Measurements from ENCODE around the gene PTPRN2.

GRCh38 chr7:158585721-158586498 is 1.7 kb downstream of the PTPRN2 start:
- TF ChIP-seq, protein P1, sequence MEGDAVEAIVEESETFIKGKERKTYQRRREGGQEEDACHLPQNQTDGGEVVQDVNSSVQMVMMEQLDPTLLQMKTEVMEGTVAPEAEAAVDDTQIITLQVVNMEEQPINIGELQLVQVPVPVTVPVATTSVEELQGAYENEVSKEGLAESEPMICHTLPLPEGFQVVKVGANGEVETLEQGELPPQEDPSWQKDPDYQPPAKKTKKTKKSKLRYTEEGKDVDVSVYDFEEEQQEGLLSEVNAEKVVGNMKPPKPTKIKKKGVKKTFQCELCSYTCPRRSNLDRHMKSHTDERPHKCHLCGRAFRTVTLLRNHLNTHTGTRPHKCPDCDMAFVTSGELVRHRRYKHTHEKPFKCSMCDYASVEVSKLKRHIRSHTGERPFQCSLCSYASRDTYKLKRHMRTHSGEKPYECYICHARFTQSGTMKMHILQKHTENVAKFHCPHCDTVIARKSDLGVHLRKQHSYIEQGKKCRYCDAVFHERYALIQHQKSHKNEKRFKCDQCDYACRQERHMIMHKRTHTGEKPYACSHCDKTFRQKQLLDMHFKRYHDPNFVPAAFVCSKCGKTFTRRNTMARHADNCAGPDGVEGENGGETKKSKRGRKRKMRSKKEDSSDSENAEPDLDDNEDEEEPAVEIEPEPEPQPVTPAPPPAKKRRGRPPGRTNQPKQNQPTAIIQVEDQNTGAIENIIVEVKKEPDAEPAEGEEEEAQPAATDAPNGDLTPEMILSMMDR (conservative IDR thresholded peaks at IDR 0.05) = no peak
- TF ChIP-seq EZH2 (IDR thresholded peaks at IDR 0.05; ENCODE audit: low read depth) = no peak

Measured in PC-9 (cell line).